ENCODE results near the gene PTEN. TPM values are rescaled to one million over a fixed set of nuclear protein-coding genes. Genes with fewer than 3 reads are reported as not detected.

The PTEN gene
- total and polyA plus RNA-seq, 4 donors = 11.5 to 76.6 (median 37.5) TPM

DNA sequence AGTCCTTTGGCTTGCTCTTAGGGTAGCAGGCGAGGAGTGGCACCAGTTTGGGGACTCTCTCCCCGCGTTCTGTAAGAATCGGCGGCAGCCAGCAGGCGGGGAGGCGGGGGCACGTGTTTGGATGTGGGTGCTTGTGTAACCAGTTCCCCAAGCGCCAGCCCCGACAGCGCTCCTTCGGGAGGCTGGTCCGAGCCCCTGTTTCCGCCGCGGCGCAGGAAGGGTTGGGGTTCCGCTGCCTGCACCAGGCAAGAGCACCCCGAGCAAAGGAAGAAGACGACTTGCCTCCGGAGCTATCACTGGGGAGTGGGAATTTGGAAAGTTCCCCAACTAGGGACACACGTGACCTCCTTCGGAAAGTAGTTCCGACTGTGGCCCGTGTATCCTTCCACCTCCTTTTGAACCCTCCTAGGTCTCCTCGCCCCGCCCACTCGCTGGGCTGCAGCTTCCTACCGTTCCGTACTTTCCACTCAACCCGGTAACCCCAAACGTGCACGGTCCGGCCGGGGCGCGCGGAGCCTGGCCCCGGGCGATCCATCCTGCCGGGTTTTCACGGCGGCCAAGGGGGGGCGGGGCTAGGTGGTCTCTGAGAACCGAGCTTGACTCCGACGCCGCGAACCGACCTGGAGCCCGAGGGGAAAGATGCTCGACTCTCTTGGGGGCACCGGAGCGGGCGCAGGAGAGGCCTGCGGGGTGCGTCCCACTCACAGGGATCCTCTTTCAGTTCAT lies 1.3 kb upstream of the PTEN start:
- Histone ChIP-seq H3K9ac (ENCODE audit: low read depth in 1 of 2, low read length in 2 of 2) (peak overlapping the region; percentile 79 to 89), H3K9me3 (ENCODE audit: control insufficient read depth in 4 of 4, low read length in 3 of 4) (no peaks in the 10 kb centered on the region), H3K4me1 (ENCODE audit: control insufficient read depth in 4 of 4, insufficient read depth in 4 of 4, low read length in 3 of 4) (peaks cover 0 to 20% (median 13%) of the 10 kb centered on the region in 4 donors), H3K27ac (ENCODE audit: low read depth in 1 of 2, low read length in 2 of 2) (peak overlapping the region; percentile 92 to 99), H3K27me3 (ENCODE audit: control insufficient read depth in 4 of 4, insufficient read depth in 4 of 4, low read length in 3 of 4) (no peaks in the 10 kb centered on the region), H3K36me3 (ENCODE audit: control insufficient read depth in 4 of 4, insufficient read depth in 3 of 4, low read depth in 1 of 4, low read length in 3 of 4) (no peaks in the 10 kb centered on the region), H3K4me3 (ENCODE audit: low read depth in 1 of 3, low read length in 3 of 3) (peak overlapping the region; percentile 75 to 93 (median 91))
- TF ChIP-seq FOXA2 (IDR thresholded peaks at IDR 0.05) (peak; percentile 11), HNF4A (conservative IDR thresholded peaks at IDR 0.05) (peak; percentile 67 to 74), SP1 (IDR thresholded peaks at IDR 0.05) (peak; percentile 94), FOXA1 (IDR thresholded peaks at IDR 0.05) (no peak), YY1 (IDR thresholded peaks at IDR 0.05) (peak; percentile 80), NR2F2 (IDR thresholded peaks at IDR 0.05) (peak; percentile 86), TAF1 (conservative IDR thresholded peaks at IDR 0.05) (peak; percentile 73), JUND (IDR thresholded peaks at IDR 0.05) (peak in 1 of 2 donors; percentile 47), RAD21 (IDR thresholded peaks at IDR 0.05) (peak; percentile 30 to 57), GABPA (IDR thresholded peaks at IDR 0.05 in 1 of 2, conservative IDR thresholded peaks at IDR 0.05 in 1 of 2) (peak in 1 of 2 donors; percentile 49), EGR1 (IDR thresholded peaks at IDR 0.05; ENCODE audit: low read depth in 2 of 2) (peak; percentile 51 to 68), RXRA (IDR thresholded peaks at IDR 0.05) (peak; percentile 79 to 90), HNF4G (IDR thresholded peaks at IDR 0.05) (peak; percentile 57)
- TF ChIP-seq, protein P1, sequence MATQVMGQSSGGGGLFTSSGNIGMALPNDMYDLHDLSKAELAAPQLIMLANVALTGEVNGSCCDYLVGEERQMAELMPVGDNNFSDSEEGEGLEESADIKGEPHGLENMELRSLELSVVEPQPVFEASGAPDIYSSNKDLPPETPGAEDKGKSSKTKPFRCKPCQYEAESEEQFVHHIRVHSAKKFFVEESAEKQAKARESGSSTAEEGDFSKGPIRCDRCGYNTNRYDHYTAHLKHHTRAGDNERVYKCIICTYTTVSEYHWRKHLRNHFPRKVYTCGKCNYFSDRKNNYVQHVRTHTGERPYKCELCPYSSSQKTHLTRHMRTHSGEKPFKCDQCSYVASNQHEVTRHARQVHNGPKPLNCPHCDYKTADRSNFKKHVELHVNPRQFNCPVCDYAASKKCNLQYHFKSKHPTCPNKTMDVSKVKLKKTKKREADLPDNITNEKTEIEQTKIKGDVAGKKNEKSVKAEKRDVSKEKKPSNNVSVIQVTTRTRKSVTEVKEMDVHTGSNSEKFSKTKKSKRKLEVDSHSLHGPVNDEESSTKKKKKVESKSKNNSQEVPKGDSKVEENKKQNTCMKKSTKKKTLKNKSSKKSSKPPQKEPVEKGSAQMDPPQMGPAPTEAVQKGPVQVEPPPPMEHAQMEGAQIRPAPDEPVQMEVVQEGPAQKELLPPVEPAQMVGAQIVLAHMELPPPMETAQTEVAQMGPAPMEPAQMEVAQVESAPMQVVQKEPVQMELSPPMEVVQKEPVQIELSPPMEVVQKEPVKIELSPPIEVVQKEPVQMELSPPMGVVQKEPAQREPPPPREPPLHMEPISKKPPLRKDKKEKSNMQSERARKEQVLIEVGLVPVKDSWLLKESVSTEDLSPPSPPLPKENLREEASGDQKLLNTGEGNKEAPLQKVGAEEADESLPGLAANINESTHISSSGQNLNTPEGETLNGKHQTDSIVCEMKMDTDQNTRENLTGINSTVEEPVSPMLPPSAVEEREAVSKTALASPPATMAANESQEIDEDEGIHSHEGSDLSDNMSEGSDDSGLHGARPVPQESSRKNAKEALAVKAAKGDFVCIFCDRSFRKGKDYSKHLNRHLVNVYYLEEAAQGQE (IDR thresholded peaks at IDR 0.05) = peak; percentile 48
- TF ChIP-seq, protein P2, sequence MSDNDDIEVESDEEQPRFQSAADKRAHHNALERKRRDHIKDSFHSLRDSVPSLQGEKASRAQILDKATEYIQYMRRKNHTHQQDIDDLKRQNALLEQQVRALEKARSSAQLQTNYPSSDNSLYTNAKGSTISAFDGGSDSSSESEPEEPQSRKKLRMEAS (IDR thresholded peaks at IDR 0.05) = peak; percentile 72
- TF ChIP-seq, protein P3, sequence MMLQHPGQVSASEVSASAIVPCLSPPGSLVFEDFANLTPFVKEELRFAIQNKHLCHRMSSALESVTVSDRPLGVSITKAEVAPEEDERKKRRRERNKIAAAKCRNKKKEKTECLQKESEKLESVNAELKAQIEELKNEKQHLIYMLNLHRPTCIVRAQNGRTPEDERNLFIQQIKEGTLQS (IDR thresholded peaks at IDR 0.05) = peak; percentile 55
- TF ChIP-seq, protein P4, sequence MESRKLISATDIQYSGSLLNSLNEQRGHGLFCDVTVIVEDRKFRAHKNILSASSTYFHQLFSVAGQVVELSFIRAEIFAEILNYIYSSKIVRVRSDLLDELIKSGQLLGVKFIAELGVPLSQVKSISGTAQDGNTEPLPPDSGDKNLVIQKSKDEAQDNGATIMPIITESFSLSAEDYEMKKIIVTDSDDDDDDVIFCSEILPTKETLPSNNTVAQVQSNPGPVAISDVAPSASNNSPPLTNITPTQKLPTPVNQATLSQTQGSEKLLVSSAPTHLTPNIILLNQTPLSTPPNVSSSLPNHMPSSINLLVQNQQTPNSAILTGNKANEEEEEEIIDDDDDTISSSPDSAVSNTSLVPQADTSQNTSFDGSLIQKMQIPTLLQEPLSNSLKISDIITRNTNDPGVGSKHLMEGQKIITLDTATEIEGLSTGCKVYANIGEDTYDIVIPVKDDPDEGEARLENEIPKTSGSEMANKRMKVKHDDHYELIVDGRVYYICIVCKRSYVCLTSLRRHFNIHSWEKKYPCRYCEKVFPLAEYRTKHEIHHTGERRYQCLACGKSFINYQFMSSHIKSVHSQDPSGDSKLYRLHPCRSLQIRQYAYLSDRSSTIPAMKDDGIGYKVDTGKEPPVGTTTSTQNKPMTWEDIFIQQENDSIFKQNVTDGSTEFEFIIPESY (IDR thresholded peaks at IDR 0.05) = peak; percentile 64
- TF ChIP-seq, protein P5, sequence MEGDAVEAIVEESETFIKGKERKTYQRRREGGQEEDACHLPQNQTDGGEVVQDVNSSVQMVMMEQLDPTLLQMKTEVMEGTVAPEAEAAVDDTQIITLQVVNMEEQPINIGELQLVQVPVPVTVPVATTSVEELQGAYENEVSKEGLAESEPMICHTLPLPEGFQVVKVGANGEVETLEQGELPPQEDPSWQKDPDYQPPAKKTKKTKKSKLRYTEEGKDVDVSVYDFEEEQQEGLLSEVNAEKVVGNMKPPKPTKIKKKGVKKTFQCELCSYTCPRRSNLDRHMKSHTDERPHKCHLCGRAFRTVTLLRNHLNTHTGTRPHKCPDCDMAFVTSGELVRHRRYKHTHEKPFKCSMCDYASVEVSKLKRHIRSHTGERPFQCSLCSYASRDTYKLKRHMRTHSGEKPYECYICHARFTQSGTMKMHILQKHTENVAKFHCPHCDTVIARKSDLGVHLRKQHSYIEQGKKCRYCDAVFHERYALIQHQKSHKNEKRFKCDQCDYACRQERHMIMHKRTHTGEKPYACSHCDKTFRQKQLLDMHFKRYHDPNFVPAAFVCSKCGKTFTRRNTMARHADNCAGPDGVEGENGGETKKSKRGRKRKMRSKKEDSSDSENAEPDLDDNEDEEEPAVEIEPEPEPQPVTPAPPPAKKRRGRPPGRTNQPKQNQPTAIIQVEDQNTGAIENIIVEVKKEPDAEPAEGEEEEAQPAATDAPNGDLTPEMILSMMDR (IDR thresholded peaks at IDR 0.05; ENCODE audit: low read depth, low read length, missing input control) = no peak
- WGBS = under 1% methylated on average over 57 of the region's 57 CpGs
- peak; percentile 95 for DNase-seq (ENCODE audit: low spot score)
